Measurements from ENCODE around the gene HOMER2. TPM values are rescaled to one million over a fixed set of nuclear protein-coding genes. Genes with fewer than 3 reads are reported as not detected.

Gene HOMER2
- total RNA-seq, 1 donor from 2014 or later: 12.2 TPM

- no peak overlapping the region for H3K4me2 ChIP-seq (ENCODE audit: low read length)
- no peaks in the 10 kb centered on the region for H3K9me3 ChIP-seq (ENCODE audit: insufficient read depth, low read depth, low read length)
- DNase-seq (ENCODE audit: low read depth): no peak
Measured at GRCh38 chr15:82847703-82848102, 104.8 kb downstream of the HOMER2 start.

GRCh38 chr15:82846621-82847020, 105.9 kb downstream of the HOMER2 start:
- TF ChIP-seq EZH2 (IDR thresholded peaks at IDR 0.05; ENCODE audit: insufficient read depth, low read length) (no peak), CTCF (IDR thresholded peaks at IDR 0.05; ENCODE audit: insufficient read depth, low read depth, low read length) (no peak)
- Histone ChIP-seq H3K27ac (ENCODE audit: low read depth, low read length) (no peak overlapping the region), H3K36me3 (ENCODE audit: insufficient read depth, low read length) (no peaks in the 10 kb centered on the region), H3K9ac (ENCODE audit: low read length) (no peak overlapping the region), H3K4me3 (ENCODE audit: insufficient read depth, low read depth, low read length) (no peak overlapping the region), H3K9me3 (ENCODE audit: insufficient read depth, low read depth, low read length) (no peaks in the 10 kb centered on the region), H3K79me2 (ENCODE audit: insufficient read depth, low read length) (no peaks in the 10 kb centered on the region), H3K4me2 (ENCODE audit: low read length) (no peak overlapping the region), H2AFZ (ENCODE audit: low read depth, low read length) (no peak overlapping the region), H3K4me1 (ENCODE audit: insufficient read depth, low read length) (peaks cover 16% of the 10 kb centered on the region), H3K27me3 (ENCODE audit: insufficient read depth, low read length) (no peaks in the 10 kb centered on the region), H4K20me1 (ENCODE audit: insufficient read depth, low read length) (no peaks in the 10 kb centered on the region)
- H3K27ac Mint-ChIP-seq (ENCODE audit: unreplicated experiment): no peak overlapping the region
- no peak for FAIRE-seq
- H3K4me1 Mint-ChIP-seq (ENCODE audit: low read depth, unreplicated experiment): peaks cover 22% of the 10 kb centered on the region
- no peak overlapping the region for H3K4me3 Mint-ChIP-seq (ENCODE audit: unreplicated experiment)
- H3K9me3 Mint-ChIP-seq (ENCODE audit: unreplicated experiment): no peaks in the 10 kb centered on the region
- H3K36me3 Mint-ChIP-seq (ENCODE audit: low read depth, unreplicated experiment): peaks cover 3% of the 10 kb centered on the region
- H3K27me3 Mint-ChIP-seq (ENCODE audit: low read depth, unreplicated experiment): no peaks in the 10 kb centered on the region
- no peak for DNase-seq (ENCODE audit: low read depth)

More at GRCh38 chr15:82847703-82848102, 104.8 kb downstream of the HOMER2 start:
- Histone ChIP-seq H2AFZ (ENCODE audit: low read depth, low read length) (no peak overlapping the region), H3K4me1 (ENCODE audit: insufficient read depth, low read length) (peaks cover 27% of the 10 kb centered on the region), H3K4me3 (ENCODE audit: insufficient read depth, low read depth, low read length) (no peak overlapping the region), H3K36me3 (ENCODE audit: insufficient read depth, low read length) (no peaks in the 10 kb centered on the region), H3K27me3 (ENCODE audit: insufficient read depth, low read length) (no peaks in the 10 kb centered on the region), H3K9ac (ENCODE audit: low read length) (no peak overlapping the region), H3K79me2 (ENCODE audit: insufficient read depth, low read length) (no peaks in the 10 kb centered on the region), H3K27ac (ENCODE audit: low read depth, low read length) (no peak overlapping the region), H4K20me1 (ENCODE audit: insufficient read depth, low read length) (no peaks in the 10 kb centered on the region)
- FAIRE-seq: no peak
- no peak overlapping the region for H3K27ac Mint-ChIP-seq (ENCODE audit: unreplicated experiment)
- peaks cover 22% of the 10 kb centered on the region for H3K4me1 Mint-ChIP-seq (ENCODE audit: low read depth, unreplicated experiment)
- TF ChIP-seq CTCF (IDR thresholded peaks at IDR 0.05; ENCODE audit: insufficient read depth, low read depth, low read length) (no peak), EZH2 (IDR thresholded peaks at IDR 0.05; ENCODE audit: insufficient read depth, low read length) (no peak)
- no peaks in the 10 kb centered on the region for H3K36me3 Mint-ChIP-seq (ENCODE audit: low read depth, unreplicated experiment)
- H3K27me3 Mint-ChIP-seq (ENCODE audit: low read depth, unreplicated experiment): no peaks in the 10 kb centered on the region
- H3K9me3 Mint-ChIP-seq (ENCODE audit: unreplicated experiment): no peaks in the 10 kb centered on the region
- no peak overlapping the region for H3K4me3 Mint-ChIP-seq (ENCODE audit: unreplicated experiment)

- Mint-ChIP-seq H3K4me1 (ENCODE audit: low read depth, unreplicated experiment) (peaks cover 22% of the 10 kb centered on the region), H3K27me3 (ENCODE audit: low read depth, unreplicated experiment) (no peaks in the 10 kb centered on the region), H3K4me3 (ENCODE audit: unreplicated experiment) (no peak overlapping the region), H3K27ac (ENCODE audit: unreplicated experiment) (no peak overlapping the region), H3K9me3 (ENCODE audit: unreplicated experiment) (no peaks in the 10 kb centered on the region), H3K36me3 (ENCODE audit: low read depth, unreplicated experiment) (peaks cover 3% of the 10 kb centered on the region)
- Histone ChIP-seq H3K36me3 (ENCODE audit: insufficient read depth, low read length) (no peaks in the 10 kb centered on the region), H3K79me2 (ENCODE audit: insufficient read depth, low read length) (no peaks in the 10 kb centered on the region), H4K20me1 (ENCODE audit: insufficient read depth, low read length) (no peaks in the 10 kb centered on the region), H3K27ac (ENCODE audit: low read depth, low read length) (no peak overlapping the region), H3K4me1 (ENCODE audit: insufficient read depth, low read length) (peaks cover 16% of the 10 kb centered on the region), H3K9me3 (ENCODE audit: insufficient read depth, low read depth, low read length) (no peaks in the 10 kb centered on the region), H3K4me3 (ENCODE audit: insufficient read depth, low read depth, low read length) (no peak overlapping the region), H3K4me2 (ENCODE audit: low read length) (no peak overlapping the region), H2AFZ (ENCODE audit: low read depth, low read length) (no peak overlapping the region), H3K9ac (ENCODE audit: low read length) (no peak overlapping the region), H3K27me3 (ENCODE audit: insufficient read depth, low read length) (no peaks in the 10 kb centered on the region)
- DNase-seq (ENCODE audit: low read depth): no peak
- no peak for TF ChIP-seq EZH2 (IDR thresholded peaks at IDR 0.05; ENCODE audit: insufficient read depth, low read length)
- FAIRE-seq: no peak
Measured at GRCh38 chr15:82845686-82846085, 106.8 kb downstream of the HOMER2 start.
